Keratinocyte (primary cell): ENCODE results near the gene OR6K2. TPM values are rescaled to one million over a fixed set of nuclear protein-coding genes. Genes with fewer than 3 reads are reported as not detected.

ENCODE experiments used
- DNase-seq: peaks from one replicate; pipeline ENCODE4 v3.0.0-alpha.2; 2011; ENCODE audit warnings: low read depth, missing footprints, low spot score
- FAIRE-seq: peaks from 2 replicates; lab custom pipeline; 2011; peaks lifted over from hg19 to GRCh38; lab: Jason Lieb, UNC
- H2AFZ ChIP-seq: 2 replicates; pipeline ENCODE4 v1.6.0; 2012; ENCODE audit warnings: low read length, control low read depth, inconsistent platforms; ENCODE audit not compliant: control insufficient read depth
- H3K27ac ChIP-seq: 2 replicates; pipeline ENCODE4 v1.5.1; 2011; ENCODE audit warnings: low read length; ENCODE audit not compliant: control insufficient read depth, insufficient read depth
- H3K27me3 ChIP-seq: 3 replicates; pipeline ENCODE4 v1.6.0; 2011; ENCODE audit warnings: low read length; ENCODE audit not compliant: control insufficient read depth, insufficient read depth; ENCODE audit errors: extremely low read depth
- H3K36me3 ChIP-seq, 2 experiments: 2 replicates in 1 of 2; 3 replicates in 1 of 2; pipeline ENCODE4 v1.5.1; 2011; ENCODE audit warnings: low read length in 2 of 2, mild to moderate bottlenecking in 1 of 2; ENCODE audit not compliant: control insufficient read depth in 2 of 2, insufficient read depth in 2 of 2; ENCODE audit errors: extremely low read depth in 1 of 2
- H3K4me1 ChIP-seq: 3 replicates; pipeline ENCODE4 v1.5.1; 2011; ENCODE audit warnings: low read length; ENCODE audit not compliant: control insufficient read depth, insufficient read depth; ENCODE audit errors: extremely low read depth
- H3K4me2 ChIP-seq: 3 replicates; pipeline ENCODE4 v1.6.0; 2011; ENCODE audit warnings: low read depth, low read length; ENCODE audit not compliant: control insufficient read depth, insufficient read depth; ENCODE audit errors: extremely low read depth
- H3K4me3 ChIP-seq, 3 experiments: fragments of 200-600 bp in 1 of 3; sonication (generic) in 1 of 3; 2 replicates in 2 of 3; 3 replicates in 1 of 3; pipeline ENCODE4 v1.5.1; 2011 to 2016; ENCODE audit warnings: low read length in 3 of 3, mild to moderate bottlenecking in 3 of 3, control low read depth in 2 of 3, inconsistent platforms in 1 of 3, low read depth in 1 of 3, mixed read lengths in 1 of 3, mixed run types in 1 of 3, moderate library complexity in 1 of 3; ENCODE audit not compliant: control insufficient read depth in 2 of 3, insufficient read depth in 2 of 3; ENCODE audit errors: extremely low read depth in 1 of 3
- H3K79me2 ChIP-seq: 2 replicates; pipeline ENCODE4 v1.6.0; 2012; ENCODE audit warnings: low read length; ENCODE audit not compliant: control insufficient read depth, insufficient read depth
- H3K9ac ChIP-seq: 3 replicates; pipeline ENCODE4 v1.6.0; 2011; ENCODE audit warnings: low read length; ENCODE audit not compliant: control insufficient read depth, insufficient read depth; ENCODE audit errors: extremely low read depth
- H3K9me1 ChIP-seq: 3 replicates; pipeline ENCODE4 v1.6.0; 2011; ENCODE audit warnings: low read length; ENCODE audit not compliant: control insufficient read depth, insufficient read depth; ENCODE audit errors: extremely low read depth
- H3K9me3 ChIP-seq: 2 replicates; pipeline ENCODE4 v1.5.1; 2012; ENCODE audit warnings: low read depth, low read length; ENCODE audit not compliant: control insufficient read depth
- H4K20me1 ChIP-seq: 3 replicates; pipeline ENCODE4 v1.6.0; 2011; ENCODE audit warnings: low read length; ENCODE audit not compliant: control insufficient read depth, insufficient read depth; ENCODE audit errors: extremely low read depth
- CTCF ChIP-seq, 3 experiments: IDR thresholded peaks in 1 of 3; conservative IDR thresholded peaks in 1 of 3; optimal IDR thresholded peaks in 1 of 3; 2 replicates in 2 of 3; 3 replicates in 1 of 3; pipeline versions ENCODE3 to v1.5.1; 2011; ENCODE audit warnings: low read length in 3 of 3, mild to moderate bottlenecking in 3 of 3, moderate library complexity in 2 of 3, control low read depth in 1 of 3, inconsistent platforms in 1 of 3; ENCODE audit not compliant: insufficient read depth in 2 of 3; ENCODE audit errors: extremely low read depth in 1 of 3
- EZH2 ChIP-seq: IDR thresholded peaks from one replicate; pipeline ENCODE4 v1.6.1; 2012; ENCODE audit warnings: inconsistent platforms, mild to moderate bottlenecking, low read length, moderate library complexity
- dilution Hi-C: fragments of 300-500 bp; cut with MboI; formaldehyde crosslinking; loops from one replicate; pipeline ENCODE4 v1.7.0; 2020; ENCODE audit warnings: low sequenced_read_pairs; ENCODE audit not compliant: extremely low pct_ligation_motif_present
- polyA plus RNA-seq, 5 experiments: library from polyadenylated mRNA; depleted of rRNA in 3 of 5; stranded (reverse) in 3 of 5; stranded (forward) in 1 of 5; unstranded in 1 of 5; fragments of >200 nt; gene quantifications; 1 replicate in 1 of 5; 2 replicates in 3 of 5; 3 replicates in 1 of 5; pipeline versions ENCODE4 v1.2.1 to v1.2.3, GENCODE V29; 2011 to 2012; ENCODE audit warnings: missing spikeins in 2 of 5, low read depth in 1 of 5, low replicate concordance in 1 of 5

Gene OR6K2
- polyA plus RNA-seq, 1 donor (not counting 4 experiments of a cell fraction or from before 2014, with no cell fraction given): not detected

DNA sequence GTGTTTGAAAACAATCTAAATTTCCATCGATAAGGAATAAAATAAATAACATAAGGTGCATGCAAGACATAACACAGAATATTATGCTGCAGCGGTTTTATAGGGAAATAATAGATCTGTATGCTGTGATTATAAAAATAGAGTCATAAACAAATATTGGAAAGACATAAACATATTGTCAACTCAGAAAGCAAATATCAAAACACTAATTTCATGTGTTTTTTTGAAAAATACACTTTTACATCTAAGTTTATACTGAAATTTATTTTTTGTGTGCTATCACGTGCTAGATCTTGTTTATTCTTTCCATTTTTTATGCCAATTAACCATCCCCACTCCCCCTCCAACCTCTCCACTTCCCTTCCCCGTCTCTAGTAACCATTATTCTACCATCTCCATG is 10.6 kb upstream of the OR6K2 start:
- FAIRE-seq (no peak), DNase-seq (no peak)
- Histone ChIP-seq H3K9me3 (no peaks in the 10 kb centered on the region), H3K9me1 (no peaks in the 10 kb centered on the region), H3K4me1 (no peaks in the 10 kb centered on the region), H3K4me2 (no peak overlapping the region), H3K4me3 (no peak overlapping the region), H2AFZ (no peak overlapping the region), H3K79me2 (no peaks in the 10 kb centered on the region), H3K27ac (no peak overlapping the region), H3K27me3 (no peaks in the 10 kb centered on the region), H3K36me3 (no peaks in the 10 kb centered on the region), H4K20me1 (no peaks in the 10 kb centered on the region), H3K9ac (no peak overlapping the region)
- no peak for TF ChIP-seq CTCF (optimal IDR thresholded peaks at IDR 0.05 in 1 of 3, IDR thresholded peaks at IDR 0.05 in 1 of 3, conservative IDR thresholded peaks at IDR 0.05 in 1 of 3; ENCODE audit: extremely low read depth in 1 of 3, insufficient read depth in 2 of 3, low read length in 3 of 3)
- no peak for TF ChIP-seq EZH2
- dilution Hi-C loops: no loop called here

GRCh38 chr1:158706096-158706495 is 5.6 kb upstream of the OR6K2 start:
- DNase-seq (no peak), FAIRE-seq (no peak)
- H3K9me3 ChIP-seq: no peaks in the 10 kb centered on the region
- no peaks in the 10 kb centered on the region for H3K36me3 ChIP-seq
- no peaks in the 10 kb centered on the region for H4K20me1 ChIP-seq
- TF ChIP-seq CTCF (optimal IDR thresholded peaks at IDR 0.05 in 1 of 3, IDR thresholded peaks at IDR 0.05 in 1 of 3, conservative IDR thresholded peaks at IDR 0.05 in 1 of 3; ENCODE audit: extremely low read depth in 1 of 3, insufficient read depth in 2 of 3, low read length in 3 of 3): no peak
- no peak for TF ChIP-seq EZH2
- H3K4me3 ChIP-seq: no peak overlapping the region
- H3K27me3 ChIP-seq: no peaks in the 10 kb centered on the region
- no peak overlapping the region for H3K9ac ChIP-seq
- no peak overlapping the region for H3K27ac ChIP-seq
- no peak overlapping the region for H3K4me2 ChIP-seq
- H2AFZ ChIP-seq: no peak overlapping the region
- H3K4me1 ChIP-seq: no peaks in the 10 kb centered on the region
- H3K79me2 ChIP-seq: no peaks in the 10 kb centered on the region
- dilution Hi-C loops: no loop called here
- H3K9me1 ChIP-seq: no peaks in the 10 kb centered on the region
